Transverse colon (tissue), 4 donors: ENCODE measurements around the gene DOCK8. TPM values are rescaled to one million over a fixed set of nuclear protein-coding genes. Genes with fewer than 3 reads are reported as not detected.

ENCODE experiments used
- DNase-seq: peaks from one replicate; pipeline ENCODE4 v3.0.0-alpha.2; 2019
- H3K27ac ChIP-seq, 4 donors: fragments of 200-600 bp; sonication (generic); 2 replicates each; pipeline ENCODE4 v1.5.1; 2016 to 2018; ENCODE audit warnings: inconsistent platforms in 4 of 4
- H3K27me3 ChIP-seq: fragments of 200-600 bp; sonication (generic); 2 replicates; pipeline ENCODE4 v1.5.1; 2017; ENCODE audit warnings: inconsistent platforms
- H3K36me3 ChIP-seq, 4 donors: fragments of 200-600 bp; sonication (generic); 2 replicates each; pipeline ENCODE4 v1.5.1; 2017 to 2019; ENCODE audit warnings: inconsistent platforms in 4 of 4
- H3K4me1 ChIP-seq, 4 donors: fragments of 200-600 bp; sonication (generic); 2 replicates each; pipeline ENCODE4 v1.5.1; 2017 to 2020; ENCODE audit warnings: inconsistent platforms in 4 of 4
- H3K4me3 ChIP-seq, 4 donors: fragments of 200-600 bp; sonication (generic); 1 replicate in 1 of 4; 2 replicates in 3 of 4; pipeline versions ENCODE4 v1.5.1 to v1.6.1; 2017 to 2019; ENCODE audit warnings: inconsistent platforms in 4 of 4
- H3K9me3 ChIP-seq, 2 donors: fragments of 200-600 bp; sonication (generic); 2 replicates each; pipeline ENCODE4 v1.5.1; 2017 to 2019; ENCODE audit warnings: inconsistent platforms in 2 of 2
- CTCF ChIP-seq, 5 experiments: fragments of 200-600 bp in 3 of 5; fragments of 450-650 bp in 2 of 5; sonication (generic) in 3 of 5; IDR thresholded peaks; 1 replicate in 2 of 5; 2 replicates in 3 of 5; pipeline ENCODE4 v1.5.1; 2016 to 2017; ENCODE audit warnings: antibody characterized with exemption in 5 of 5, inconsistent platforms in 3 of 5, mild to moderate bottlenecking in 2 of 5, moderate library complexity in 1 of 5
- EP300 ChIP-seq: sonication (generic); formaldehyde crosslinking; IDR thresholded peaks from one replicate; pipeline ENCODE4 v1.6.1; 2017; ENCODE audit warnings: antibody characterized with exemption, low read depth
- POLR2A ChIP-seq: fragments of 450-650 bp; IDR thresholded peaks from one replicate; pipeline ENCODE4 v1.6.1; 2016; ENCODE audit warnings: antibody characterized with exemption, mild to moderate bottlenecking, moderate library complexity
- POLR2AphosphoS5 ChIP-seq, 3 donors: sonication (generic); formaldehyde crosslinking; IDR thresholded peaks; one replicate each; pipeline ENCODE4 v1.6.1; 2016; ENCODE audit warnings: antibody characterized with exemption in 3 of 3
- WGBS, 2 donors: methylation state at CpG; one replicate each; pipeline ENCODE4 v1.1.5; 2018; ENCODE audit warnings: low coverage in 1 of 2; 5-methylcytosine and 5-hydroxymethylcytosine counted together
- in situ Hi-C, 4 donors: fragments of 200-750 bp; cut with MboI; loops; one replicate each; pipeline versions ENCODE4 v1.15.0 to v1.15.1; 2017; ENCODE audit warnings: low sequenced_read_pairs in 3 of 4, low pct_ligation_motif_present in 1 of 4, low pct_unique_long_range_greater_than_20kb in 1 of 4
- intact Hi-C: fragments of 100-400 bp; cut with DNase I; formaldehyde crosslinking; loops from one replicate; pipeline ENCODE4 v1.15.1; 2023; ENCODE audit warnings: low total_unique reads
- total RNA-seq, 4 donors: library from RNA; depleted of rRNA; stranded (reverse); fragments of >200 nt; gene quantifications; one replicate each; pipeline ENCODE4 v1.1.0, GENCODE V29; 2016

The DOCK8 gene
- total RNA-seq, 4 donors from 2014 or later = 11.2 to 59.5 (median 14.7) TPM

- in situ Hi-C loops = no loop called here
- H3K4me3 ChIP-seq = no peak overlapping the region
- no peak for TF ChIP-seq POLR2A
- no peak for TF ChIP-seq EP300
- TF ChIP-seq POLR2AphosphoS5 (IDR thresholded peaks at IDR 0.05) = no peak
- no peak for TF ChIP-seq CTCF (IDR thresholded peaks at IDR 0.05)
- H3K36me3 ChIP-seq = no peaks in the 10 kb centered on the region
- no peak overlapping the region for H3K27ac ChIP-seq
- no peaks in the 10 kb centered on the region for H3K27me3 ChIP-seq
- no peaks in the 10 kb centered on the region for H3K4me1 ChIP-seq
- intact Hi-C loops = no loop called here
- no peak for DNase-seq
- H3K9me3 ChIP-seq = no peaks in the 10 kb centered on the region
- 87 to 90% methylated on average over 7 of the region's 7 CpGs for WGBS, 2 donors
Measured at GRCh38 chr9:362561-363273, 148.1 kb downstream of the DOCK8 start.

- no peak for DNase-seq
- no peak overlapping the region for H3K4me3 ChIP-seq
- no peaks in the 10 kb centered on the region for H3K9me3 ChIP-seq
- 88% methylated on average over 5 of the region's 5 CpGs for WGBS, 2 donors
- in situ Hi-C loops (no loop called here), intact Hi-C loops (no loop called here)
- H3K27me3 ChIP-seq = no peaks in the 10 kb centered on the region
- no peaks in the 10 kb centered on the region for H3K36me3 ChIP-seq
- H3K27ac ChIP-seq = no peak overlapping the region
- TF ChIP-seq POLR2A = no peak
- no peak for TF ChIP-seq POLR2AphosphoS5 (IDR thresholded peaks at IDR 0.05)
- no peak for TF ChIP-seq CTCF (IDR thresholded peaks at IDR 0.05)
- no peak for TF ChIP-seq EP300
- no peaks in the 10 kb centered on the region for H3K4me1 ChIP-seq
Measured at GRCh38 chr9:363274-363612, 148.6 kb downstream of the DOCK8 start.

- no peak for DNase-seq
- no peaks in the 10 kb centered on the region for H3K9me3 ChIP-seq
- intact Hi-C loops = loop anchor here (5.0 kb wide), 1 partner anchor 1427 kb away; no protein-coding TSS in a partner anchor
- in situ Hi-C loops = no loop called here
- TF ChIP-seq POLR2AphosphoS5 (IDR thresholded peaks at IDR 0.05) (no peak), POLR2A (no peak), EP300 (no peak), CTCF (IDR thresholded peaks at IDR 0.05) (no peak)
- 29 to 58% methylated on average over 1 to 2 of the region's 2 CpGs for WGBS, 2 donors
- H3K4me3 ChIP-seq = no peak overlapping the region
- no peaks in the 10 kb centered on the region for H3K27me3 ChIP-seq
- H3K4me1 ChIP-seq = no peaks in the 10 kb centered on the region
- no peak overlapping the region for H3K27ac ChIP-seq
- H3K36me3 ChIP-seq = no peaks in the 10 kb centered on the region
Measured at GRCh38 chr9:365436-365835, 150.8 kb downstream of the DOCK8 start.

GRCh38 chr9:366620-367019, 152.0 kb downstream of the DOCK8 start:
- DNase-seq = no peak
- Histone ChIP-seq H3K4me1 (no peaks in the 10 kb centered on the region), H3K27ac (no peak overlapping the region), H3K36me3 (no peaks in the 10 kb centered on the region), H3K27me3 (no peaks in the 10 kb centered on the region), H3K9me3 (no peaks in the 10 kb centered on the region), H3K4me3 (no peak overlapping the region)
- in situ Hi-C loops (no loop called here), intact Hi-C loops (loop anchor here (5.0 kb wide), 1 partner anchor 1426 kb away; no protein-coding TSS in a partner anchor)
- TF ChIP-seq CTCF (IDR thresholded peaks at IDR 0.05) (no peak), POLR2A (no peak), POLR2AphosphoS5 (IDR thresholded peaks at IDR 0.05) (no peak), EP300 (no peak)
- 85 to 100% methylated on average over 3 of the region's 3 CpGs for WGBS, 2 donors
